ENCODE results near the gene TSPAN4.

TSPAN4 gene

GRCh38 chr11:836700-837099, 6.0 kb upstream of the TSPAN4 start:
- H3K27me3 ChIP-seq (ENCODE audit: insufficient read depth, low read depth) = peaks cover 5% of the 10 kb centered on the region; the same call in 1 of the 2 replicates
- H3K36me3 ChIP-seq (ENCODE audit: insufficient read depth) = no peaks in the 10 kb centered on the region
- 0 out of 2 replicates have a peak, but pooled peaks cover 6% of the 10 kb centered on the region for H4K20me1 ChIP-seq (ENCODE audit: insufficient read depth)
- peaks cover 21% of the 10 kb centered on the region for H3K4me1 ChIP-seq (ENCODE audit: low read depth, poor library complexity, severe bottlenecking)
- H3K79me2 ChIP-seq (ENCODE audit: insufficient read depth, low read depth) = peaks cover 11% of the 10 kb centered on the region
- H3K27ac ChIP-seq = no peak overlapping the region
- TF ChIP-seq, protein P1, sequence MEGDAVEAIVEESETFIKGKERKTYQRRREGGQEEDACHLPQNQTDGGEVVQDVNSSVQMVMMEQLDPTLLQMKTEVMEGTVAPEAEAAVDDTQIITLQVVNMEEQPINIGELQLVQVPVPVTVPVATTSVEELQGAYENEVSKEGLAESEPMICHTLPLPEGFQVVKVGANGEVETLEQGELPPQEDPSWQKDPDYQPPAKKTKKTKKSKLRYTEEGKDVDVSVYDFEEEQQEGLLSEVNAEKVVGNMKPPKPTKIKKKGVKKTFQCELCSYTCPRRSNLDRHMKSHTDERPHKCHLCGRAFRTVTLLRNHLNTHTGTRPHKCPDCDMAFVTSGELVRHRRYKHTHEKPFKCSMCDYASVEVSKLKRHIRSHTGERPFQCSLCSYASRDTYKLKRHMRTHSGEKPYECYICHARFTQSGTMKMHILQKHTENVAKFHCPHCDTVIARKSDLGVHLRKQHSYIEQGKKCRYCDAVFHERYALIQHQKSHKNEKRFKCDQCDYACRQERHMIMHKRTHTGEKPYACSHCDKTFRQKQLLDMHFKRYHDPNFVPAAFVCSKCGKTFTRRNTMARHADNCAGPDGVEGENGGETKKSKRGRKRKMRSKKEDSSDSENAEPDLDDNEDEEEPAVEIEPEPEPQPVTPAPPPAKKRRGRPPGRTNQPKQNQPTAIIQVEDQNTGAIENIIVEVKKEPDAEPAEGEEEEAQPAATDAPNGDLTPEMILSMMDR (conservative IDR thresholded peaks at IDR 0.05; ENCODE audit: low read depth, low read length) = no peak
- no peak overlapping the region for H3K9ac ChIP-seq
- H2AFZ ChIP-seq (ENCODE audit: low read depth) = no peak overlapping the region
- no peak overlapping the region for H3K4me2 ChIP-seq
- no peak overlapping the region for H3K4me3 ChIP-seq (IDR thresholded peaks at IDR 0.05; ENCODE audit: insufficient read depth, low read depth, low read length)

GRCh38 chr11:837189-837989, 5.3 kb upstream of the TSPAN4 start:
- no peak overlapping the region for H3K4me3 ChIP-seq (IDR thresholded peaks at IDR 0.05; ENCODE audit: insufficient read depth, low read depth, low read length)
- TF ChIP-seq, protein P1 (conservative IDR thresholded peaks at IDR 0.05; ENCODE audit: low read depth, low read length) = no peak
- H3K79me2 ChIP-seq (ENCODE audit: insufficient read depth, low read depth) = peaks cover 17% of the 10 kb centered on the region
- no peak overlapping the region for H2AFZ ChIP-seq (ENCODE audit: low read depth)
- no peak overlapping the region for H3K9ac ChIP-seq
- H3K27ac ChIP-seq = no peak overlapping the region
- no peak overlapping the region for H3K4me2 ChIP-seq
- no peaks in the 10 kb centered on the region for H3K27me3 ChIP-seq (ENCODE audit: insufficient read depth, low read depth)
- H3K36me3 ChIP-seq (ENCODE audit: insufficient read depth) = no peaks in the 10 kb centered on the region
- H4K20me1 ChIP-seq (ENCODE audit: insufficient read depth) = 0 out of 2 replicates have a peak, but pooled peaks cover 6% of the 10 kb centered on the region
- H3K4me1 ChIP-seq (ENCODE audit: low read depth, poor library complexity, severe bottlenecking) = peaks cover 15% of the 10 kb centered on the region

DNA sequence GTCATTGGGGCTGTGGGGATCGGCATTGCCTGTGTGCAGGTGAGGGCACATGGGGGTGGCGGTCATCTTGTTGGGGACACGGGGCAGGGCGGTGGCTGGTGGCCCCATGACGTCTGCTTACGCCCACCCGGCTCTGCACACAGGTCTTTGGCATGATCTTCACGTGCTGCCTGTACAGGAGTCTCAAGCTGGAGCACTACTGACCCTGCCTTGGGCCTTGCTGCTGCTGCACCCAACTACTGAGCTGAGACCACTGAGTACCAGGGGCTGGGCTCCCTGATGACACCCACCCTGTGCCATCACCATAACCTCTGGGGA, 4.7 kb upstream of the TSPAN4 start:
- H3K79me2 ChIP-seq (ENCODE audit: insufficient read depth, low read depth) = peaks cover 17% of the 10 kb centered on the region
- no peaks in the 10 kb centered on the region for H3K27me3 ChIP-seq (ENCODE audit: insufficient read depth, low read depth)
- H3K36me3 ChIP-seq (ENCODE audit: insufficient read depth) = no peaks in the 10 kb centered on the region

DNA sequence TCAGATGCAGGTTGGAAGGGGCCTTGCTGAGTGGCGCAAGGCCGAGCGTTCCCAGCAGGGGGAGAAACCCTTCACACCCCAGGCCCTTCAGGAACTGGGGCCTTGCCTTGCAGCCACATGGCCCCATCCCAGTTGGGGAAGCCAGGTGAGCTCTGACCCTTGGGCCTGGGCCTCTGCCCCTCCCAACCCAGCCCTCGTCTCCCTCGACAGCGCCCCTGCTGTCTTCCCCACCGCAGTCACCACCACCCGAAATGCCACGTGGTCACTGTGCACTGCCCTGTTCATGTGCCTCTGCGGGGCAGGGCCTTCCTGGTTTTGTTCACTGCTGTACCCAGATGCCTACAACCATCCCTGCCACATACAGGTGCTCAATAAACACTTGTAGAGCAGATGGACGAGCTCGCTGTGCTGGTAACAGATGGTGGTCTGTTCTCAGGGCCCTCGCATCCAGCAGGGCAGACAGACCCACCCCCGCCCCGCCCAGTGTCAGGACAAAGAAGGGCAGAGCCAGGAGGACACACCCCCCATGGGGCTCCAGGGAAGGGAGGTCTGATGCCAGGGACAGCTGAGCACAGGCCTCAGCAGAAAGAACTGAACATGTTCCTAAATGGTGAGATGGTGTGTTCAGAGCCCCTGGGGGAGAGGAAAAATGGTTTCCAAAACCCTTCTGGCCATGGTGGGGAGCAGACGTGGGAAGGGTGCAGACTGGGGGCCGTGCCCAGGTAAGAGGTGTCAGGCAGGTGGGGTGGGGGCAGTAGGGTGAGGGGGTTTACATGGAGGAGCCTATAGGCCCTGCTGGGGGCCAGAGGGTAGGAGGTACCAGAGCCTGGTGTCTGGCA, 4.0 kb upstream of the TSPAN4 start:
- Histone ChIP-seq H3K9ac (no peak overlapping the region), H3K4me2 (no peak overlapping the region), H3K4me3 (IDR thresholded peaks at IDR 0.05; ENCODE audit: insufficient read depth, low read depth, low read length) (no peak overlapping the region), H3K36me3 (ENCODE audit: insufficient read depth) (no peaks in the 10 kb centered on the region), H3K79me2 (ENCODE audit: insufficient read depth, low read depth) (peaks cover 17% of the 10 kb centered on the region), H3K27ac (no peak overlapping the region), H2AFZ (ENCODE audit: low read depth) (no peak overlapping the region), H3K4me1 (ENCODE audit: low read depth, poor library complexity, severe bottlenecking) (peaks cover 14% of the 10 kb centered on the region), H3K27me3 (ENCODE audit: insufficient read depth, low read depth) (no peaks in the 10 kb centered on the region), H4K20me1 (ENCODE audit: insufficient read depth) (0 out of 2 replicates have a peak, but pooled peaks cover 6% of the 10 kb centered on the region)
- TF ChIP-seq, protein P1 (conservative IDR thresholded peaks at IDR 0.05; ENCODE audit: low read depth, low read length) = no peak

More for the DNA sequence above, 4.7 kb upstream of the TSPAN4 start:
- Histone ChIP-seq H4K20me1 (ENCODE audit: insufficient read depth) (0 out of 2 replicates have a peak, but pooled peaks cover 6% of the 10 kb centered on the region), H3K4me2 (no peak overlapping the region), H3K9ac (no peak overlapping the region), H3K27ac (no peak overlapping the region), H3K4me3 (IDR thresholded peaks at IDR 0.05; ENCODE audit: insufficient read depth, low read depth, low read length) (no peak overlapping the region), H3K4me1 (ENCODE audit: low read depth, poor library complexity, severe bottlenecking) (peaks cover 14% of the 10 kb centered on the region), H2AFZ (ENCODE audit: low read depth) (no peak overlapping the region)
- TF ChIP-seq, protein P1 (conservative IDR thresholded peaks at IDR 0.05; ENCODE audit: low read depth, low read length) = no peak
